ENCODE measurements around the gene DNASE1L3. TPM values are rescaled to one million over a fixed set of nuclear protein-coding genes. Genes with fewer than 3 reads are reported as not detected.
A peak's percentile ranks its signal among the peaks of the same experiment; 100 is the strongest.

DNASE1L3 gene
- polyA plus RNA-seq, 1 experiment: not detected

- no peak for DNase-seq (ENCODE audit: low read depth, low spot score)
- POLR2A ChIA-PET: no interaction called here
- H3K9me3 ChIP-seq (ENCODE audit: control insufficient read depth, insufficient read depth, low read length): no peaks in the 10 kb centered on the region
- TF ChIP-seq CTCF (IDR thresholded peaks at IDR 0.05; ENCODE audit: low read depth, low read length): no peak
- CTCF ChIA-PET: interaction anchor here (0.9 to 2.8 kb wide), 4 partner anchors 10 to 195 kb away, joined by 3 to 19 read pairs (median 8); partner anchors contain the start of genes HTD2 and RPP14
- H3K27me3 ChIP-seq (ENCODE audit: control insufficient read depth, insufficient read depth, low read length): no peaks in the 10 kb centered on the region
- H3K4me3 ChIP-seq (ENCODE audit: low read depth, low read length): no peak overlapping the region
- H3K27ac ChIP-seq (ENCODE audit: low read depth, low read length): no peak overlapping the region
Measured at GRCh38 chr3:58157700-58158099, 53.1 kb downstream of the DNASE1L3 start.

- POLR2A ChIA-PET: no interaction called here
- DNase-seq (ENCODE audit: low read depth, low spot score): no peak
- Histone ChIP-seq H3K27me3 (ENCODE audit: control insufficient read depth, insufficient read depth, low read length) (no peaks in the 10 kb centered on the region), H3K4me3 (ENCODE audit: low read depth, low read length) (no peak overlapping the region), H3K9me3 (ENCODE audit: control insufficient read depth, insufficient read depth, low read length) (no peaks in the 10 kb centered on the region), H3K27ac (ENCODE audit: low read depth, low read length) (no peak overlapping the region)
- TF ChIP-seq CTCF (IDR thresholded peaks at IDR 0.05; ENCODE audit: low read depth, low read length): no peak
- CTCF ChIA-PET: no interaction called here
Measured at GRCh38 chr3:58155838-58156237, 54.9 kb downstream of the DNASE1L3 start.

GRCh38 chr3:58154626-58155449, 55.9 kb downstream of the DNASE1L3 start:
- no peak overlapping the region for H3K4me3 ChIP-seq (ENCODE audit: low read depth, low read length)
- H3K27me3 ChIP-seq (ENCODE audit: control insufficient read depth, insufficient read depth, low read length): no peaks in the 10 kb centered on the region
- peak overlapping the region; percentile 21 for H3K27ac ChIP-seq (ENCODE audit: low read depth, low read length)
- POLR2A ChIA-PET: interaction anchor here (0.7 kb wide), 1 partner anchor 12 kb away, joined by 4 read pairs; no protein-coding TSS in a partner anchor
- H3K9me3 ChIP-seq (ENCODE audit: control insufficient read depth, insufficient read depth, low read length): no peaks in the 10 kb centered on the region
- no peak for TF ChIP-seq CTCF (IDR thresholded peaks at IDR 0.05; ENCODE audit: low read depth, low read length)
- no peak for DNase-seq (ENCODE audit: low read depth, low spot score)
- CTCF ChIA-PET: interaction anchor here (4.5 kb wide), 1 partner anchor 12 kb away, joined by 13 read pairs; no protein-coding TSS in a partner anchor

GRCh38 chr3:58153371-58153770, 57.4 kb downstream of the DNASE1L3 start:
- ChIA-PET CTCF (interaction anchor here (4.5 kb wide), 1 partner anchor 14 kb away, joined by 13 read pairs; no protein-coding TSS in a partner anchor), POLR2A (no interaction called here)

More at GRCh38 chr3:58153371-58153770, 57.4 kb downstream of the DNASE1L3 start:
- no peak overlapping the region for H3K27ac ChIP-seq (ENCODE audit: low read depth, low read length)
- DNase-seq (ENCODE audit: low read depth, low spot score): no peak
- H3K4me3 ChIP-seq (ENCODE audit: low read depth, low read length): no peak overlapping the region
- no peak for TF ChIP-seq CTCF (IDR thresholded peaks at IDR 0.05; ENCODE audit: low read depth, low read length)
- H3K9me3 ChIP-seq (ENCODE audit: control insufficient read depth, insufficient read depth, low read length): no peaks in the 10 kb centered on the region
- no peaks in the 10 kb centered on the region for H3K27me3 ChIP-seq (ENCODE audit: control insufficient read depth, insufficient read depth, low read length)
